HG03095 (cell line): Measurements from ENCODE around the gene ATP6V1F.
"Not testable (repeated sequence)": the region's sequence is repeated elsewhere in the genome, so short reads cannot be mapped to it uniquely, and the experiment has no call there.

Source experiments
- ATAC-seq: cut with Tn5 transposase; IDR thresholded peaks from one replicate; pipeline ENCODE4 v1.9.1; 2021; ENCODE audit warnings: moderate library complexity; ENCODE audit not compliant: unreplicated experiment

ATP6V1F gene

GRCh38 chr7:128894101-128894440, 31.4 kb downstream of the ATP6V1F start:
- ATAC-seq, result no peak

- ATAC-seq, result no peak
These were observed 32.7 kb downstream of the ATP6V1F start for GRCh38 chr7:128895320-128895719.

- ATAC-seq, result no peak
These were observed 36.7 kb downstream of the ATP6V1F start for GRCh38 chr7:128899392-128899791.

GRCh38 chr7:128900237-128900636, 37.6 kb downstream of the ATP6V1F start:
- no peak for ATAC-seq

- no peak for ATAC-seq
These were observed 40.3 kb downstream of the ATP6V1F start for GRCh38 chr7:128902761-128903585.

- ATAC-seq, result no peak
These were observed 41.1 kb downstream of the ATP6V1F start for GRCh38 chr7:128903621-128904361.

- no peak for ATAC-seq
These were observed 41.9 kb downstream of the ATP6V1F start for GRCh38 chr7:128904381-128905197.

- no peak for ATAC-seq
These were observed 43.5 kb downstream of the ATP6V1F start for GRCh38 chr7:128906001-128906765.

- ATAC-seq, result no peak
These were observed 44.3 kb downstream of the ATP6V1F start for GRCh38 chr7:128906766-128907559.

GRCh38 chr7:128908750-128909624, 46.3 kb downstream of the ATP6V1F start:
- ATAC-seq, result no peak

GRCh38 chr7:128909625-128910568, 47.2 kb downstream of the ATP6V1F start:
- ATAC-seq, result no peak

- no peak for ATAC-seq
These were observed 47.9 kb downstream of the ATP6V1F start, which contains the start of gene KCP for GRCh38 chr7:128910569-128910945. TSS of gene KCP (minus strand) at chr7:128910709. CDS start at chr7:128910676, 33 bp downstream.

GRCh38 chr7:128911423-128912031, 48.9 kb downstream of the ATP6V1F start:
- ATAC-seq, result no peak

GRCh38 chr7:128912281-128912680, 49.6 kb downstream of the ATP6V1F start:
- no peak for ATAC-seq

- not testable (repeated sequence) for ATAC-seq
These were observed 50.2 kb downstream of the ATP6V1F start for GRCh38 chr7:128912709-128913495.

- no peak for ATAC-seq
These were observed 51.4 kb downstream of the ATP6V1F start for GRCh38 chr7:128913870-128914565.
